BLaER1 (cell line): Measurements from ENCODE around the gene EMC1.

Experiments used
- H3K27ac ChIP-seq: shearing (Covaris generic); formaldehyde crosslinking; 2 replicates; pipeline ENCODE4 v1.8.1; 2022
- H3K27me3 ChIP-seq: shearing (Covaris generic); formaldehyde crosslinking; 2 replicates; pipeline ENCODE4 v1.8.1; 2022
- H3K36me3 ChIP-seq: shearing (Covaris generic); formaldehyde crosslinking; 2 replicates; pipeline ENCODE4 v1.8.1; 2022
- H3K4me1 ChIP-seq: shearing (Covaris generic); formaldehyde crosslinking; 2 replicates; pipeline ENCODE4 v1.8.1; 2022
- H3K4me2 ChIP-seq: shearing (Covaris generic); formaldehyde crosslinking; 2 replicates; pipeline ENCODE4 v1.8.1; 2022
- H3K4me3 ChIP-seq: shearing (Covaris generic); formaldehyde crosslinking; 2 replicates; pipeline ENCODE4 v1.8.1; 2022
- H3K9ac ChIP-seq: shearing (Covaris generic); formaldehyde crosslinking; 2 replicates; pipeline ENCODE4 v1.8.1; 2022
- H3K9me3 ChIP-seq: shearing (Covaris generic); formaldehyde crosslinking; 2 replicates; pipeline ENCODE4 v1.8.1; 2022
- H4K20me1 ChIP-seq: shearing (Covaris generic); formaldehyde crosslinking; 2 replicates; pipeline ENCODE4 v1.8.1; 2022
- Cebpa-rat ChIP-seq: shearing (Covaris generic); IDR thresholded peaks from 2 replicates; pipeline ENCODE4 v1.8.1; 2022

Gene EMC1

GRCh38 chr1:19205845-19206244 lies 45.5 kb downstream of the EMC1 start:
- peaks cover 31% of the 10 kb centered on the region for H3K36me3 ChIP-seq
- peaks cover 91% of the 10 kb centered on the region for H4K20me1 ChIP-seq
- H3K4me2 ChIP-seq, result no peak overlapping the region

GRCh38 chr1:19205403-19205802 lies 45.9 kb downstream of the EMC1 start:
- peaks cover 95% of the 10 kb centered on the region for H4K20me1 ChIP-seq
- H3K27ac ChIP-seq, result no peak overlapping the region
- H3K4me2 ChIP-seq, result no peak overlapping the region
- TF ChIP-seq Cebpa-rat, result no peak
- H3K9me3 ChIP-seq, result no peaks in the 10 kb centered on the region
- H3K27me3 ChIP-seq, result no peaks in the 10 kb centered on the region
- H3K9ac ChIP-seq, result no peak overlapping the region
- H3K36me3 ChIP-seq, result peaks cover 35% of the 10 kb centered on the region
- H3K4me3 ChIP-seq, result no peak overlapping the region
- H3K4me1 ChIP-seq, result peaks cover 23% of the 10 kb centered on the region

More at GRCh38 chr1:19205845-19206244, 45.5 kb downstream of the EMC1 start:
- Histone ChIP-seq H3K27ac (no peak overlapping the region), H3K4me3 (no peak overlapping the region), H3K9ac (no peak overlapping the region), H3K4me1 (peaks cover 24% of the 10 kb centered on the region), H3K9me3 (no peaks in the 10 kb centered on the region), H3K27me3 (no peaks in the 10 kb centered on the region)
- TF ChIP-seq Cebpa-rat, result no peak

GRCh38 chr1:19204446-19205266 lies 46.7 kb downstream of the EMC1 start:
- H3K4me2 ChIP-seq, result no peak overlapping the region
- peaks cover 100% of the 10 kb centered on the region for H4K20me1 ChIP-seq
- H3K4me1 ChIP-seq, result peaks cover 23% of the 10 kb centered on the region
- H3K9me3 ChIP-seq, result no peaks in the 10 kb centered on the region
- peaks cover 43% of the 10 kb centered on the region for H3K36me3 ChIP-seq
- H3K27me3 ChIP-seq, result no peaks in the 10 kb centered on the region
- no peak for TF ChIP-seq Cebpa-rat
- no peak overlapping the region for H3K4me3 ChIP-seq
- H3K9ac ChIP-seq, result no peak overlapping the region
- H3K27ac ChIP-seq, result no peak overlapping the region

- peaks cover 100% of the 10 kb centered on the region for H4K20me1 ChIP-seq
Measured at GRCh38 chr1:19203440-19203839, 47.9 kb downstream of the EMC1 start.

GRCh38 chr1:19202396-19202795 lies 48.9 kb downstream of the EMC1 start:
- Histone ChIP-seq H3K4me3 (no peak overlapping the region), H3K4me1 (peaks cover 6% of the 10 kb centered on the region; the same call in 1 of the 2 replicates), H3K9me3 (no peaks in the 10 kb centered on the region), H3K4me2 (no peak overlapping the region), H4K20me1 (peaks cover 95% of the 10 kb centered on the region), H3K27ac (no peak overlapping the region), H3K9ac (no peak overlapping the region), H3K36me3 (peaks cover 65% of the 10 kb centered on the region), H3K27me3 (no peaks in the 10 kb centered on the region)
- no peak for TF ChIP-seq Cebpa-rat

More at GRCh38 chr1:19203440-19203839, 47.9 kb downstream of the EMC1 start:
- Histone ChIP-seq H3K36me3 (peaks cover 55% of the 10 kb centered on the region), H3K4me1 (peaks cover 16% of the 10 kb centered on the region), H3K9ac (no peak overlapping the region), H3K9me3 (no peaks in the 10 kb centered on the region), H3K4me3 (no peak overlapping the region), H3K27ac (no peak overlapping the region), H3K4me2 (no peak overlapping the region), H3K27me3 (no peaks in the 10 kb centered on the region)
- no peak for TF ChIP-seq Cebpa-rat

GRCh38 chr1:19199969-19200604 lies 51.2 kb downstream of the EMC1 start:
- Histone ChIP-seq H4K20me1 (peaks cover 78% of the 10 kb centered on the region), H3K9ac (no peak overlapping the region), H3K36me3 (peaks cover 87% of the 10 kb centered on the region), H3K27ac (no peak overlapping the region), H3K9me3 (no peaks in the 10 kb centered on the region), H3K4me3 (no peak overlapping the region), H3K4me1 (no peaks in the 10 kb centered on the region), H3K4me2 (no peak overlapping the region), H3K27me3 (no peaks in the 10 kb centered on the region)
- TF ChIP-seq Cebpa-rat, result no peak

GRCh38 chr1:19199329-19199968 lies 51.9 kb downstream of the EMC1 start:
- H3K4me2 ChIP-seq, result no peak overlapping the region
- no peak overlapping the region for H3K9ac ChIP-seq
- H3K27ac ChIP-seq, result no peak overlapping the region
- H3K9me3 ChIP-seq, result no peaks in the 10 kb centered on the region
- H4K20me1 ChIP-seq, result peaks cover 73% of the 10 kb centered on the region
- H3K36me3 ChIP-seq, result peaks cover 88% of the 10 kb centered on the region
- TF ChIP-seq Cebpa-rat, result no peak
- no peaks in the 10 kb centered on the region for H3K4me1 ChIP-seq
- no peak overlapping the region for H3K4me3 ChIP-seq
- H3K27me3 ChIP-seq, result no peaks in the 10 kb centered on the region

- H4K20me1 ChIP-seq, result peaks cover 73% of the 10 kb centered on the region
- TF ChIP-seq Cebpa-rat, result no peak
- no peak overlapping the region for H3K27ac ChIP-seq
Measured at GRCh38 chr1:19198820-19199219, 52.5 kb downstream of the EMC1 start.

GRCh38 chr1:19197845-19198244 lies 53.5 kb downstream of the EMC1 start:
- H3K4me2 ChIP-seq, result no peak overlapping the region
- H3K4me1 ChIP-seq, result no peaks in the 10 kb centered on the region
- H3K9ac ChIP-seq, result no peak overlapping the region
- peaks cover 72% of the 10 kb centered on the region for H4K20me1 ChIP-seq
- no peak overlapping the region for H3K27ac ChIP-seq
- no peak for TF ChIP-seq Cebpa-rat
- H3K4me3 ChIP-seq, result no peak overlapping the region
- H3K27me3 ChIP-seq, result no peaks in the 10 kb centered on the region
- H3K9me3 ChIP-seq, result no peaks in the 10 kb centered on the region
- H3K36me3 ChIP-seq, result peaks cover 98% of the 10 kb centered on the region

More at GRCh38 chr1:19198820-19199219, 52.5 kb downstream of the EMC1 start:
- Histone ChIP-seq H3K9me3 (no peaks in the 10 kb centered on the region), H3K4me2 (no peak overlapping the region), H3K9ac (no peak overlapping the region), H3K36me3 (peaks cover 94% of the 10 kb centered on the region), H3K4me1 (no peaks in the 10 kb centered on the region), H3K4me3 (no peak overlapping the region), H3K27me3 (no peaks in the 10 kb centered on the region)

- Histone ChIP-seq H3K9me3 (no peaks in the 10 kb centered on the region), H3K4me3 (no peak overlapping the region), H3K4me1 (no peaks in the 10 kb centered on the region), H3K36me3 (peaks cover 99% of the 10 kb centered on the region), H4K20me1 (peaks cover 65% of the 10 kb centered on the region), H3K27me3 (no peaks in the 10 kb centered on the region), H3K4me2 (no peak overlapping the region), H3K27ac (no peak overlapping the region), H3K9ac (no peak overlapping the region)
- no peak for TF ChIP-seq Cebpa-rat
Measured at GRCh38 chr1:19196331-19196730, 55.0 kb downstream of the EMC1 start.
